ENCODE measurements around the gene MAPKBP1. TPM values are rescaled to one million over a fixed set of nuclear protein-coding genes. Genes with fewer than 3 reads are reported as not detected.
A peak's percentile ranks its signal among the peaks of the same experiment; 100 is the strongest.

Gene MAPKBP1, protein sequence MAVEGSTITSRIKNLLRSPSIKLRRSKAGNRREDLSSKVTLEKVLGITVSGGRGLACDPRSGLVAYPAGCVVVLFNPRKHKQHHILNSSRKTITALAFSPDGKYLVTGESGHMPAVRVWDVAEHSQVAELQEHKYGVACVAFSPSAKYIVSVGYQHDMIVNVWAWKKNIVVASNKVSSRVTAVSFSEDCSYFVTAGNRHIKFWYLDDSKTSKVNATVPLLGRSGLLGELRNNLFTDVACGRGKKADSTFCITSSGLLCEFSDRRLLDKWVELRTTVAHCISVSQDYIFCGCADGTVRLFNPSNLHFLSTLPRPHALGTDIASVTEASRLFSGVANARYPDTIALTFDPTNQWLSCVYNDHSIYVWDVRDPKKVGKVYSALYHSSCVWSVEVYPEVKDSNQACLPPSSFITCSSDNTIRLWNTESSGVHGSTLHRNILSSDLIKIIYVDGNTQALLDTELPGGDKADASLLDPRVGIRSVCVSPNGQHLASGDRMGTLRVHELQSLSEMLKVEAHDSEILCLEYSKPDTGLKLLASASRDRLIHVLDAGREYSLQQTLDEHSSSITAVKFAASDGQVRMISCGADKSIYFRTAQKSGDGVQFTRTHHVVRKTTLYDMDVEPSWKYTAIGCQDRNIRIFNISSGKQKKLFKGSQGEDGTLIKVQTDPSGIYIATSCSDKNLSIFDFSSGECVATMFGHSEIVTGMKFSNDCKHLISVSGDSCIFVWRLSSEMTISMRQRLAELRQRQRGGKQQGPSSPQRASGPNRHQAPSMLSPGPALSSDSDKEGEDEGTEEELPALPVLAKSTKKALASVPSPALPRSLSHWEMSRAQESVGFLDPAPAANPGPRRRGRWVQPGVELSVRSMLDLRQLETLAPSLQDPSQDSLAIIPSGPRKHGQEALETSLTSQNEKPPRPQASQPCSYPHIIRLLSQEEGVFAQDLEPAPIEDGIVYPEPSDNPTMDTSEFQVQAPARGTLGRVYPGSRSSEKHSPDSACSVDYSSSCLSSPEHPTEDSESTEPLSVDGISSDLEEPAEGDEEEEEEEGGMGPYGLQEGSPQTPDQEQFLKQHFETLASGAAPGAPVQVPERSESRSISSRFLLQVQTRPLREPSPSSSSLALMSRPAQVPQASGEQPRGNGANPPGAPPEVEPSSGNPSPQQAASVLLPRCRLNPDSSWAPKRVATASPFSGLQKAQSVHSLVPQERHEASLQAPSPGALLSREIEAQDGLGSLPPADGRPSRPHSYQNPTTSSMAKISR (N-terminal part only)
- 3.9 and 7.3 TPM in 2 replicates for total RNA-seq (2016; rRNA removed; fragmentation: Illumina TruSeq; extraction: Trizol)
- total RNA-seq (2016; cell fraction: cytosol; rRNA removed; fragmentation: Illumina TruSeq; extraction: Trizol; ENCODE audit: low read depth), result 2.9 and 4.5 TPM in 2 replicates
- 3.2 and 7.7 TPM in 2 replicates for total RNA-seq (2016; cell fraction: insoluble cytoplasmic fraction; rRNA removed; fragmentation: Illumina TruSeq; extraction: Trizol)
- 2.3 and 2.4 TPM in 2 replicates for total RNA-seq (2016; cell fraction: membrane; rRNA removed; fragmentation: Illumina TruSeq; extraction: Trizol)
- total RNA-seq (2016; cell fraction: nucleus; rRNA removed; fragmentation: Illumina TruSeq; extraction: Trizol), result 12.3 and 15.3 TPM in 2 replicates
- 3.0 and 4.7 TPM in 2 replicates for polyA plus RNA-seq (2011; rRNA removed)
- 0.88 and 1.0 TPM in 2 replicates for polyA plus RNA-seq (2011; cell fraction: cytosol; rRNA removed)
- polyA plus RNA-seq (2011; cell fraction: nucleus; rRNA removed), result 26.1 and 64.5 TPM in 2 replicates
- polyA plus RNA-seq (2012), result 3.9 and 4.1 TPM in 2 replicates
- polyA plus RNA-seq (2016; cell fraction: cytosol; fragmentation: Illumina TruSeq; extraction: Trizol; ENCODE audit: low read depth), result 0.11 and 0.12 TPM in 2 replicates
- 0.94 and 1.7 TPM in 2 replicates for polyA plus RNA-seq (2016; cell fraction: insoluble cytoplasmic fraction; fragmentation: Illumina TruSeq; extraction: Trizol; ENCODE audit: low read depth)
- polyA plus RNA-seq (2016; cell fraction: membrane; fragmentation: Illumina TruSeq; extraction: Trizol; ENCODE audit: low read depth), result 0.27 and 0.49 TPM in 2 replicates
- polyA plus RNA-seq (2016; cell fraction: nucleus; fragmentation: Illumina TruSeq; extraction: Trizol; ENCODE audit: insufficient read depth, low read depth), result 19.4 and 21.3 TPM in 2 replicates
- 17.2 and 24.6 TPM in 2 replicates for polyA minus RNA-seq (2011; rRNA and poly(A)+ RNA removed; ENCODE audit: low replicate concordance)
- polyA minus RNA-seq (2011; cell fraction: cytosol; rRNA and poly(A)+ RNA removed), result 3.0 and 3.1 TPM in 2 replicates
- 23.3 and 23.4 TPM in 2 replicates for polyA minus RNA-seq (2011; cell fraction: nucleus; rRNA and poly(A)+ RNA removed)
- Bru-seq, nascent RNA, result percentile 57 among the genes with signal in this experiment
- percentile 80 among the genes with signal in this experiment for BruChase-seq, experiment 1, labeled RNA remaining after a 6-hour chase
- BruChase-seq, experiment 2, labeled RNA remaining after a 2-hour chase, result percentile 76 among the genes with signal in this experiment
- long read RNA-seq, experiment 1, partial matches to known transcripts, result 0 of 2 reads
- long read RNA-seq, experiment 1, other reads (novel, unspliced or antisense), result 2 of 2 reads
- long read RNA-seq, experiment 2, partial matches to known transcripts, result 1 of 6 reads
- long read RNA-seq, experiment 2, other reads (novel, unspliced or antisense), result 5 of 6 reads

DNA sequence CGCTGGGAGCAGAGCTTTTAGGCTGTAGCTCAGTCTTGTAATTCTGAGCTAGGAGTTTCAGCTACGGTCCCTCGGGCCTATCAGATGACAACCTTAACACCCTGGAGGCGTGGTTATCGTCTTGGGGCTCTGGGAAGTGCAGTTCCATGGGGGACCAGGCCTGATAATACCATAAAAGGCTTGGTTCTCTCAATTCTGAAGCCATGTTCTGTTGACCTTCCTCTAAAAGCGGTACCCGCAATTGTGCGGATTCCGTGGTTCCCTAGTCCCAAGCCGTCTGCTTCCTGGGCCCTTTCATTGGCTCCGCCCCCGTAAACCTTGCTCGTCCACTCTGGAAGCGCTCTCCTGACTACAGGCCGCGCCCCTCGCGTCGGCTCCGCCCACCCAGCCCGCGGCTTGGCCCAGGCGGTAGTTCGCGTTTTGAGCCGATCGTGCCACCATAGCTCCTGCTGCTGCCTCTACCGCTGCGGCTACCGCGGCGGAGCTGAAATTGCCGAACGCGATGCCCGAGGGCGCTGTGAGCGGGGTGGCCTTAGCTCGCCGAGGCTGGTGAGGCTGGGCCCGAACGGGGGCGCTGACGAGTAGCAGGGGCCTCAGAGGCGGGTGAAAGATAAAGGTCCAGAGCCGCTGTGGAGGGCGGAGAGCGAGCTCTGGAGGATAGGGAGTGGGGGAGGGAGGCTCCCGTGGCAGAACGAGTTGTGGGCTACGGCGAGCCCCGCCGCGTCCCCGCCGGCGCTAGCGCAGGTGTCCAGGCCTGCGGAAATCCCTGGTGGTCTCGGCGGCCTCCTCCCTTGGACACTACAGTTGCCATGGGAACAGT is at the start of gene MAPKBP1:
TSS of gene MAPKBP1 (plus strand) at position 423 of the 820 bp plus-strand sequence. CDS start 792 bp downstream, outside the sequence.
- WGBS (ENCODE audit: low lambda C conversion rate), result 1% methylated on average over 21 of the region's 62 CpGs
- H3K4me2 ChIP-seq (ENCODE audit: low read depth, low read length), result peak within 1 kb of the TSS; percentile 98
- ChIA-PET POLR2A (interaction anchor here (0.7 to 3.3 kb wide), 12 partner anchors 8 to 230 kb away, joined by 3 to 20 read pairs (median 4); partner anchors contain the start of genes EHD4, JMJD7 and RPAP1), CTCF (ENCODE audit: low intra/inter-chr PET ratio, low total read pairs) (interaction anchor here (3.9 to 4.7 kb wide), 2 partner anchors 32 to 37 kb away, joined by 25 to 98 read pairs; no protein-coding TSS in a partner anchor)
- DNase-seq (ENCODE audit: low spot score) (peak; percentile 95), ATAC-seq (peak; percentile 90), FAIRE-seq (peak; percentile 94)
- in situ Hi-C loops (cut with HindIII; ENCODE audit: extremely low pct_ligation_motif_present, low pct_unique_long_range_greater_than_20kb) (loop anchor here (5.0 kb wide), 1 partner anchor 38 kb away; no protein-coding TSS in a partner anchor), intact Hi-C loops (cut with micrococcal nuclease; ENCODE audit: unreplicated experiment) (loop anchor here (1.0 kb wide), 1 partner anchor 32 kb away; no protein-coding TSS in a partner anchor)
- peaks cover 3% of the 10 kb centered on the region for H3K79me2 ChIP-seq (ENCODE audit: insufficient read depth, low read length)
- H3K36me3 ChIP-seq (replicated peaks in 1 of 2; ENCODE audit: control insufficient read depth in 1 of 2, insufficient read depth in 2 of 2, low read length in 2 of 2), result no peaks in the 10 kb centered on the region; a peak in 1 of 5 replicates
- peak within 1 kb of the TSS; percentile 76 for H3K9ac ChIP-seq (ENCODE audit: insufficient read depth, low read depth, low read length)
- H3K27me3 ChIP-seq (ENCODE audit: control insufficient read depth in 1 of 2, insufficient read depth in 2 of 2, low read length in 2 of 2), result no peaks in the 10 kb centered on the region; a peak in 1 of 5 replicates
- no peaks in the 10 kb centered on the region for H3K9me3 ChIP-seq (ENCODE audit: low read length)
- BruUV-seq (replicated peaks), result no TSS peak
- H3K27ac ChIP-seq (ENCODE audit: extremely low read length, insufficient read depth, low read length), result peak within 1 kb of the TSS; percentile 76
- H4K20me1 ChIP-seq (ENCODE audit: insufficient read depth, low read length), result no peaks in the 10 kb centered on the region
- H3K4me3 ChIP-seq (replicated peaks in 1 of 3; ENCODE audit: insufficient read depth in 1 of 3, low read depth in 2 of 3, low read length in 3 of 3), result peak within 1 kb of the TSS; percentile 63 to 91 (median 86)
- H2AFZ ChIP-seq (ENCODE audit: low read length), result peak within 1 kb of the TSS; percentile 62
- peaks cover 56% of the 10 kb centered on the region for H3K4me1 ChIP-seq (ENCODE audit: insufficient read depth, low read length)
- TF ChIP-seq GATAD1 (CRISPR knock-in tag; IDR thresholded peaks at IDR 0.05), result peak; percentile 90
- peak; percentile 89 for TF ChIP-seq AKAP8 (CRISPR knock-in tag; IDR thresholded peaks at IDR 0.05)
- TF ChIP-seq ZNF737 (CRISPR knock-in tag; IDR thresholded peaks at IDR 0.05; ENCODE audit: borderline replicate concordance), result no peak
- TF ChIP-seq KLF11 (CRISPR knock-in tag; IDR thresholded peaks at IDR 0.05), result no peak; the same call in 1 of the 2 replicates
- TF ChIP-seq SRF (IDR thresholded peaks at IDR 0.05; ENCODE audit: low read depth, low read length), result peak; percentile 94
- peak; percentile 66; the same call in 1 of the 2 replicates for TF ChIP-seq ZNF552 (CRISPR knock-in tag; IDR thresholded peaks at IDR 0.05; ENCODE audit: borderline replicate concordance)
- TF ChIP-seq MBD4 (IDR thresholded peaks at IDR 0.05; ENCODE audit: borderline replicate concordance, low read length), result no peak
- 0 out of 2 replicates have a peak, but pooled peaks have one; percentile 41 for TF ChIP-seq ZNF34 (CRISPR knock-in tag; IDR thresholded peaks at IDR 0.05; ENCODE audit: borderline replicate concordance)
- peak; percentile 100 for TF ChIP-seq ZNF205 (CRISPR knock-in tag; IDR thresholded peaks at IDR 0.05)
- TF ChIP-seq EEA1 (CRISPR knock-in tag; IDR thresholded peaks at IDR 0.05; ENCODE audit: borderline replicate concordance), result no peak
- no peak for TF ChIP-seq ZNF713 (CRISPR knock-in tag; IDR thresholded peaks at IDR 0.05)
- peak; percentile 75; the same call in 1 of the 2 replicates for TF ChIP-seq ZNF678 (CRISPR knock-in tag; IDR thresholded peaks at IDR 0.05)
- TF ChIP-seq SIX1 (CRISPR knock-in tag; IDR thresholded peaks at IDR 0.05; ENCODE audit: borderline replicate concordance), result no peak
- TF ChIP-seq ZNF282 (IDR thresholded peaks at IDR 0.05; ENCODE audit: partially characterized antibody), result no peak
